Activated T-cell treated with anti-CD3 and anti-CD28 coated beads, Interleukin-2, amount 50 U/mL, for 48 hours (primary cell): ENCODE data around the gene TMEM205.
"Not testable (repeated sequence)": the region's sequence is repeated elsewhere in the genome, so short reads cannot be mapped to it uniquely, and the experiment has no call there.

Experiments used
- DNase-seq, 2 experiments: peaks; one replicate each; pipeline ENCODE4 v3.0.0-alpha.2; 2020

TMEM205 gene

GRCh38 chr19:11346104-11346940, at the start of gene TMEM205, which contains the start of gene CCDC159:
Gene TMEM205 (minus strand): TSS chr19:11346268. CDS start chr19:11345619, 649 bp downstream.
Gene CCDC159 (plus strand): TSS chr19:11346519. CDS start chr19:11346607, 88 bp downstream.
- peak; percentile 98 for DNase-seq

GRCh38 chr19:11390933-11391680, 45.0 kb upstream of the TMEM205 start:
- DNase-seq, result no peak

GRCh38 chr19:11390359-11390758, 44.3 kb upstream of the TMEM205 start:
- DNase-seq, result no peak

- no peak for DNase-seq
Measured at GRCh38 chr19:11387162-11388034, 41.3 kb upstream of the TMEM205 start.

- DNase-seq, result no peak
Measured at GRCh38 chr19:11384778-11385129, 38.7 kb upstream of the TMEM205 start.

GRCh38 chr19:11383706-11384048, 37.6 kb upstream of the TMEM205 start:
- no peak for DNase-seq

- DNase-seq, result peak; percentile 69 to 76
Measured at GRCh38 chr19:11382898-11383705, 37.0 kb upstream of the TMEM205 start.

- DNase-seq, result peak; percentile 97 to 98
Measured at GRCh38 chr19:11380653-11381537, 34.8 kb upstream of the TMEM205 start.

- DNase-seq, result no peak
Measured at GRCh38 chr19:11379857-11380350, 33.8 kb upstream of the TMEM205 start.

GRCh38 chr19:11379269-11379845, 33.3 kb upstream of the TMEM205 start:
- not testable (repeated sequence) for DNase-seq

GRCh38 chr19:11378319-11379189, 32.5 kb upstream of the TMEM205 start:
- peak; percentile 32 to 44 for DNase-seq

- DNase-seq, result no peak
Measured at GRCh38 chr19:11377756-11378155, 31.7 kb upstream of the TMEM205 start.

- peak; percentile 35 to 36 for DNase-seq
Measured at GRCh38 chr19:11377237-11377636, 31.2 kb upstream of the TMEM205 start.

- peak; percentile 73 to 78 for DNase-seq
Measured at GRCh38 chr19:11375143-11375948, 29.3 kb upstream of the TMEM205 start.

- DNase-seq, result peak; percentile 97 to 98
Measured at GRCh38 chr19:11374433-11375142, 28.5 kb upstream of the TMEM205 start, which contains the start of gene SWSAP1. Gene SWSAP1 (plus strand): TSS chr19:11374666. CDS start chr19:11374681, 15 bp downstream.

- DNase-seq, result no peak
Measured at GRCh38 chr19:11373885-11374432, 27.9 kb upstream of the TMEM205 start.

- no peak for DNase-seq
Measured at GRCh38 chr19:11373166-11373884, 27.3 kb upstream of the TMEM205 start.
